HEK293 (cell line): ENCODE results near the gene C16orf86.

ENCODE experiments used
- CTCF ChIA-PET: fragments of 350-600 bp; formaldehyde crosslinking; extraction: SDS; loops from one replicate; lab custom pipeline; 2021; ENCODE audit warnings: antibody characterized with exemption; lab: Yijun Ruan, JAX
- POLR2A ChIA-PET: fragments of 300-600 bp; formaldehyde crosslinking; extraction: SDS; loops from one replicate; lab custom pipeline; 2020; ENCODE audit warnings: antibody characterized with exemption, inconsistent platforms; lab: Yijun Ruan, JAX
- H3K27ac ChIP-seq: fragments of 200-500 bp; sonication (Bioruptor generic); 2 replicates; pipeline ENCODE4 v1.5.1; 2014; ENCODE audit warnings: low read depth, low read length, control low read depth, inconsistent platforms; ENCODE audit errors: extremely low read depth
- H3K36me3 ChIP-seq, 2 experiments: fragments of 200-500 bp in 1 of 2; sonication (Bioruptor generic) in 1 of 2; 1 replicate in 1 of 2; 2 replicates in 1 of 2; pipeline ENCODE4 v1.5.1; 2014 to 2017; ENCODE audit warnings: inconsistent platforms in 2 of 2, low read length in 2 of 2; ENCODE audit not compliant: control insufficient read depth in 2 of 2, insufficient read depth in 1 of 2
- H3K4me1 ChIP-seq: fragments of 200-500 bp; sonication (Bioruptor generic); 2 replicates; pipeline ENCODE4 v1.5.1; 2014; ENCODE audit warnings: mild to moderate bottlenecking, low read length, inconsistent platforms; ENCODE audit not compliant: control insufficient read depth, insufficient read depth
- H3K4me3 ChIP-seq: 2 replicates; pipeline ENCODE4 v1.5.1; 2011; ENCODE audit warnings: low read depth, mild to moderate bottlenecking, control low read depth, low read length, moderate library complexity
- H3K9me3 ChIP-seq: fragments of 200-500 bp; sonication (Bioruptor generic); 2 replicates; pipeline ENCODE4 v1.5.1; 2014; ENCODE audit warnings: low read depth, low read length, inconsistent platforms; ENCODE audit not compliant: control insufficient read depth, insufficient read depth
- BCL11A ChIP-seq: fragments of 450-650 bp; formaldehyde crosslinking; IDR thresholded peaks from 2 replicates; pipeline ENCODE4 v1.5.1; 2016; ENCODE audit warnings: low read depth, missing biosample characterization, missing genetic modification characterization
- EGR2 ChIP-seq: fragments of 450-650 bp; formaldehyde crosslinking; IDR thresholded peaks from 2 replicates; pipeline ENCODE4 v1.5.1; 2016; ENCODE audit warnings: low read depth, missing biosample characterization, missing genetic modification characterization
- GLIS1 ChIP-seq: fragments of 450-650 bp; formaldehyde crosslinking; IDR thresholded peaks from 2 replicates; pipeline ENCODE4 v1.5.1; 2016; ENCODE audit warnings: missing biosample characterization, missing genetic modification characterization
- TCF7L2 ChIP-seq: IDR thresholded peaks from 2 replicates; pipeline ENCODE4 v1.6.1; 2011; ENCODE audit warnings: low read depth, mild to moderate bottlenecking, inconsistent platforms, low read length, moderate library complexity, borderline replicate concordance
- WT1 ChIP-seq: fragments of 450-650 bp; formaldehyde crosslinking; IDR thresholded peaks from 2 replicates; pipeline ENCODE4 v1.5.1; 2016; ENCODE audit warnings: missing biosample characterization, missing genetic modification characterization
- ZNF184 ChIP-seq: fragments of 450-650 bp; IDR thresholded peaks from 2 replicates; pipeline ENCODE4 v1.5.1; 2018; ENCODE audit warnings: missing biosample characterization, mild to moderate bottlenecking, missing genetic modification characterization
- ZNF311 ChIP-seq: fragments of 450-650 bp; formaldehyde crosslinking; IDR thresholded peaks from 2 replicates; pipeline ENCODE4 v1.5.1; 2017; ENCODE audit warnings: missing biosample characterization, missing genetic modification characterization, borderline replicate concordance
- ZNF391 ChIP-seq: fragments of 450-650 bp; formaldehyde crosslinking; IDR thresholded peaks from 2 replicates; pipeline ENCODE4 v1.5.1; 2016; ENCODE audit warnings: low read depth, missing biosample characterization, missing genetic modification characterization, borderline replicate concordance
- ZNF514 ChIP-seq: fragments of 450-650 bp; formaldehyde crosslinking; IDR thresholded peaks from 2 replicates; pipeline ENCODE4 v1.5.1; 2016; ENCODE audit warnings: missing biosample characterization, missing genetic modification characterization
- ZNF549 ChIP-seq: fragments of 450-650 bp; IDR thresholded peaks from 2 replicates; pipeline ENCODE4 v1.5.1; 2018; ENCODE audit warnings: missing biosample characterization, missing genetic modification characterization, mild to moderate bottlenecking, inconsistent platforms, moderate library complexity
- ZNF610 ChIP-seq: fragments of 450-650 bp; formaldehyde crosslinking; IDR thresholded peaks from 2 replicates; pipeline ENCODE4 v1.5.1; 2016; ENCODE audit warnings: missing biosample characterization, missing genetic modification characterization, borderline replicate concordance
- TF ChIP-seq, protein P1 (sequence below): fragments of 450-650 bp; formaldehyde crosslinking; IDR thresholded peaks from 2 replicates; pipeline ENCODE4 v1.5.0; 2017; ENCODE audit warnings: missing biosample characterization, missing genetic modification characterization, borderline replicate concordance
- TF ChIP-seq, protein P2 (sequence below): fragments of 450-650 bp; formaldehyde crosslinking; IDR thresholded peaks from 2 replicates; pipeline ENCODE4 v1.5.1; 2016; ENCODE audit warnings: missing biosample characterization, missing genetic modification characterization, low read depth
- TF ChIP-seq, protein P3 (sequence below): fragments of 450-650 bp; formaldehyde crosslinking; IDR thresholded peaks from 2 replicates; pipeline ENCODE4 v1.5.1; 2016; ENCODE audit warnings: missing biosample characterization, missing genetic modification characterization
- TF ChIP-seq, protein P4 (sequence below): fragments of 450-650 bp; formaldehyde crosslinking; IDR thresholded peaks from 2 replicates; pipeline ENCODE4 v1.5.1; 2017; ENCODE audit warnings: missing biosample characterization, missing genetic modification characterization

C16orf86 gene

DNA sequence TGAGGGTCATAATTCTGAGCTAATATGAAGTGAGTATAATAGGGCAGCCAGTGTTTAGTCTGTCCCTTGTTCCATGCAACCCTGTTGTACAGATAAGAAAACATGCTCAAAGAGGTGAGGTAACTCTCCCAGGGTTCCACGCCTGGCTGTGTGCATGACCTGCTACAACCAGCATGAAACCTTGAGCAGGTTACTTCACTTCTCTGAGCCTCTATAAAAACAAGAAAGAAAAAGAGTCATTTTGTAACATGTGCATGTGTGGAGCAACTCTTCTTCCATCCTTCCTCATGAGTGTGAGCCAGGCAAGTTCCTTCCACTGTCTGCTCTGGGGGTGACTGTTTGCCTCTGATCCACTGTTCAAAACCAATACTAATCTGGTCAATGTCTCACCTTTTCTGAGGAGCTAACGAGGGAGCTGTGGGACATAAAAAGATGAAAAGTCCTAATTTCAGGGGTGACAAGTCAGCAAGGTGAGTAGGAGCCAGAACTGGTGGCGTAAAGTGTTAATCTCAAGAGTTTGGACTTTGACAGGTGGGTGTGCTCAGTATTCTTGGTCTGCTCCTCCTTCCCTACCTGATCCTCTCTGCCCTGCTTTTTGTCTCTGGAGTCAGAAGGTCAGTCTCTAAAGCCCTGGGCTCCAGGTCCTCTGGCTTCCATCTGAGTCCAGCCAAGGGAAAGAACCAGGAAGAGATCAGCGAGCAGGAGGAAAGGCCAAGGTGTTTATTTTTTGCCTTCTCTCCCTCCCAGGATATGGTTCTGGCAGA is 31.0 kb downstream of the C16orf86 start:
- Histone ChIP-seq H3K27ac (no peak overlapping the region), H3K4me3 (no peak overlapping the region), H3K4me1 (no peaks in the 10 kb centered on the region), H3K36me3 (peaks cover 0 to 5% of the 10 kb centered on the region in 2 experiments; a peak in 2 of 3 replicates), H3K9me3 (no peaks in the 10 kb centered on the region)
- CTCF ChIA-PET: interaction anchor here (0.6 to 2.3 kb wide), 4 partner anchors 25 to 176 kb away, joined by 3 to 9 read pairs (median 3); no protein-coding TSS in a partner anchor
- POLR2A ChIA-PET: no interaction called here
- TF ChIP-seq, protein P1, sequence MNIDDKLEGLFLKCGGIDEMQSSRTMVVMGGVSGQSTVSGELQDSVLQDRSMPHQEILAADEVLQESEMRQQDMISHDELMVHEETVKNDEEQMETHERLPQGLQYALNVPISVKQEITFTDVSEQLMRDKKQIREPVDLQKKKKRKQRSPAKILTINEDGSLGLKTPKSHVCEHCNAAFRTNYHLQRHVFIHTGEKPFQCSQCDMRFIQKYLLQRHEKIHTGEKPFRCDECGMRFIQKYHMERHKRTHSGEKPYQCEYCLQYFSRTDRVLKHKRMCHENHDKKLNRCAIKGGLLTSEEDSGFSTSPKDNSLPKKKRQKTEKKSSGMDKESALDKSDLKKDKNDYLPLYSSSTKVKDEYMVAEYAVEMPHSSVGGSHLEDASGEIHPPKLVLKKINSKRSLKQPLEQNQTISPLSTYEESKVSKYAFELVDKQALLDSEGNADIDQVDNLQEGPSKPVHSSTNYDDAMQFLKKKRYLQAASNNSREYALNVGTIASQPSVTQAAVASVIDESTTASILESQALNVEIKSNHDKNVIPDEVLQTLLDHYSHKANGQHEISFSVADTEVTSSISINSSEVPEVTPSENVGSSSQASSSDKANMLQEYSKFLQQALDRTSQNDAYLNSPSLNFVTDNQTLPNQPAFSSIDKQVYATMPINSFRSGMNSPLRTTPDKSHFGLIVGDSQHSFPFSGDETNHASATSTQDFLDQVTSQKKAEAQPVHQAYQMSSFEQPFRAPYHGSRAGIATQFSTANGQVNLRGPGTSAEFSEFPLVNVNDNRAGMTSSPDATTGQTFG (tag by site-specific recombination): no peak
- TF ChIP-seq, protein P2, sequence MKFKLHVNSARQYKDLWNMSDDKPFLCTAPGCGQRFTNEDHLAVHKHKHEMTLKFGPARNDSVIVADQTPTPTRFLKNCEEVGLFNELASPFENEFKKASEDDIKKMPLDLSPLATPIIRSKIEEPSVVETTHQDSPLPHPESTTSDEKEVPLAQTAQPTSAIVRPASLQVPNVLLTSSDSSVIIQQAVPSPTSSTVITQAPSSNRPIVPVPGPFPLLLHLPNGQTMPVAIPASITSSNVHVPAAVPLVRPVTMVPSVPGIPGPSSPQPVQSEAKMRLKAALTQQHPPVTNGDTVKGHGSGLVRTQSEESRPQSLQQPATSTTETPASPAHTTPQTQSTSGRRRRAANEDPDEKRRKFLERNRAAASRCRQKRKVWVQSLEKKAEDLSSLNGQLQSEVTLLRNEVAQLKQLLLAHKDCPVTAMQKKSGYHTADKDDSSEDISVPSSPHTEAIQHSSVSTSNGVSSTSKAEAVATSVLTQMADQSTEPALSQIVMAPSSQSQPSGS (tag by site-specific recombination): no peak
- TF ChIP-seq ZNF610 (tag by site-specific recombination): no peak

DNA sequence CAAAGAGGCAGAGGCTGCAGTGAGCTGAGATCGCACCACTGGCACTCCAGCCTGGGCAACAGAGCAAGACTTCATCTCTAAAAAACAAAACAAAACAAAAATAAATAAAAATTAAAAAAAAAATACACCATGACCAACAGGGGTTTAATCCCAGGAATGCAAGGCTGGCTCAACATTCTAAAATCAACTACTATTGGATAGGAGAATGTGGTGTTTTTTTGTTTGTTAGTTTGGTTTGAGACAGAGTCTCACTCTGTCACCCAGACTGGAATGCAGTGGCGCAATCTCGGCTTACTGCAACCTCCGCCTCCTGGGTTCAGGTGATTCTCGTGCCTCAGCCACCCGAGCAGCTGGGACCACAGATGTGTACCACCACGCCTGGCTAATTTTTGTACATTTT is 32.7 kb downstream of the C16orf86 start:
- Histone ChIP-seq H3K4me1 (no peaks in the 10 kb centered on the region), H3K27ac (no peak overlapping the region), H3K4me3 (no peak overlapping the region), H3K36me3 (peaks cover 0 to 5% of the 10 kb centered on the region in 2 experiments; a peak in 2 of 3 replicates), H3K9me3 (no peaks in the 10 kb centered on the region)
- ChIA-PET POLR2A (no interaction called here), CTCF (no interaction called here)
- TF ChIP-seq, protein P3, sequence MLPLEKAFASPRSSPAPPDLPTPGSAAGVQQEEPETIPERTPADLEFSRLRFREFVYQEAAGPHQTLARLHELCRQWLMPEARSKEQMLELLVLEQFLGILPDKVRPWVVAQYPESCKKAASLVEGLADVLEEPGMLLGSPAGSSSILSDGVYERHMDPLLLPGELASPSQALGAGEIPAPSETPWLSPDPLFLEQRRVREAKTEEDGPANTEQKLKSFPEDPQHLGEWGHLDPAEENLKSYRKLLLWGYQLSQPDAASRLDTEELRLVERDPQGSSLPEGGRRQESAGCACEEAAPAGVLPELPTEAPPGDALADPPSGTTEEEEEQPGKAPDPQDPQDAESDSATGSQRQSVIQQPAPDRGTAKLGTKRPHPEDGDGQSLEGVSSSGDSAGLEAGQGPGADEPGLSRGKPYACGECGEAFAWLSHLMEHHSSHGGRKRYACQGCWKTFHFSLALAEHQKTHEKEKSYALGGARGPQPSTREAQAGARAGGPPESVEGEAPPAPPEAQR (tag by site-specific recombination): no peak
- TF ChIP-seq EGR2 (tag by site-specific recombination) (no peak), BCL11A (no peak), ZNF391 (no peak), ZNF514 (tag by site-specific recombination) (no peak), TCF7L2 (no peak), WT1 (no peak), ZNF549 (no peak), GLIS1 (no peak), ZNF311 (tag by site-specific recombination) (no peak), ZNF184 (tag by site-specific recombination) (no peak)
- TF ChIP-seq, protein P4, sequence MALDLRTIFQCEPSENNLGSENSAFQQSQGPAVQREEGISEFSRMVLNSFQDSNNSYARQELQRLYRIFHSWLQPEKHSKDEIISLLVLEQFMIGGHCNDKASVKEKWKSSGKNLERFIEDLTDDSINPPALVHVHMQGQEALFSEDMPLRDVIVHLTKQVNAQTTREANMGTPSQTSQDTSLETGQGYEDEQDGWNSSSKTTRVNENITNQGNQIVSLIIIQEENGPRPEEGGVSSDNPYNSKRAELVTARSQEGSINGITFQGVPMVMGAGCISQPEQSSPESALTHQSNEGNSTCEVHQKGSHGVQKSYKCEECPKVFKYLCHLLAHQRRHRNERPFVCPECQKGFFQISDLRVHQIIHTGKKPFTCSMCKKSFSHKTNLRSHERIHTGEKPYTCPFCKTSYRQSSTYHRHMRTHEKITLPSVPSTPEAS (tag by site-specific recombination): no peak
